PFSK-1 (cell line): ENCODE results near the gene DEPDC4.

Source experiments
- FOXP2 ChIP-seq: optimal IDR thresholded peaks from 2 replicates; pipeline ENCODE3; 2011; ENCODE audit warnings: borderline replicate concordance, control low read depth, inconsistent platforms; ENCODE audit not compliant: insufficient read depth; ENCODE audit errors: extremely low read length, extremely low read depth
- POLR2AphosphoS5 ChIP-seq: IDR thresholded peaks from 2 replicates; pipeline ENCODE4 v1.6.1; 2012; ENCODE audit warnings: low read depth, mild to moderate bottlenecking, control low read depth, low read length, moderate library complexity
- REST ChIP-seq, 2 experiments: IDR thresholded peaks; 2 replicates each; pipeline versions ENCODE4 v1.6.1 to v1.8.0; 2011 to 2012; ENCODE audit warnings: low read depth in 2 of 2, low read length in 2 of 2, control low read depth in 1 of 2, inconsistent platforms in 1 of 2, mild to moderate bottlenecking in 1 of 2, moderate library complexity in 1 of 2; ENCODE audit not compliant: insufficient read depth in 1 of 2
- SIN3A ChIP-seq: IDR thresholded peaks from 2 replicates; pipeline ENCODE4 v1.6.1; 2012; ENCODE audit warnings: mild to moderate bottlenecking, low read length, moderate library complexity, borderline replicate concordance; ENCODE audit not compliant: insufficient read depth
- TAF1 ChIP-seq: IDR thresholded peaks from 2 replicates; pipeline ENCODE4 v1.6.1; 2012; ENCODE audit warnings: low read length, control low read depth, borderline replicate concordance; ENCODE audit not compliant: insufficient read depth

Gene DEPDC4

GRCh38 chr12:100279159-100279558, 12.3 kb upstream of the DEPDC4 start:
- TF ChIP-seq REST (IDR thresholded peaks at IDR 0.05; ENCODE audit: insufficient read depth in 1 of 2, low read depth in 2 of 2, low read length in 2 of 2) (no peak), TAF1 (no peak), SIN3A (no peak), FOXP2 (no peak), POLR2AphosphoS5 (no peak)

GRCh38 chr12:100274291-100274690, 7.4 kb upstream of the DEPDC4 start:
- TF ChIP-seq POLR2AphosphoS5, result no peak
- no peak for TF ChIP-seq REST (IDR thresholded peaks at IDR 0.05; ENCODE audit: insufficient read depth in 1 of 2, low read depth in 2 of 2, low read length in 2 of 2)
- TF ChIP-seq FOXP2, result no peak
- no peak for TF ChIP-seq TAF1
- TF ChIP-seq SIN3A, result no peak

- no peak for TF ChIP-seq SIN3A
- no peak for TF ChIP-seq FOXP2
These were observed 6.9 kb upstream of the DEPDC4 start for GRCh38 chr12:100273782-100274181.

- no peak for TF ChIP-seq TAF1
- no peak for TF ChIP-seq REST (IDR thresholded peaks at IDR 0.05; ENCODE audit: insufficient read depth in 1 of 2, low read depth in 2 of 2, low read length in 2 of 2)
These were observed 2.1 kb upstream of the DEPDC4 start for GRCh38 chr12:100268835-100269564.

- TF ChIP-seq SIN3A (0 out of 2 replicates have a peak, but pooled peaks have one; percentile 23), TAF1 (no peak)
These were observed 863 bp upstream of the DEPDC4 start for GRCh38 chr12:100267603-100268281.

GRCh38 chr12:100266585-100266834, 369 bp downstream of the DEPDC4 start:
- TF ChIP-seq REST (IDR thresholded peaks at IDR 0.05; ENCODE audit: insufficient read depth in 1 of 2, low read depth in 2 of 2, low read length in 2 of 2) (no peak), SIN3A (no peak), POLR2AphosphoS5 (no peak)
